ENCODE data around the gene RBM11. TPM values are rescaled to one million over a fixed set of nuclear protein-coding genes. Genes with fewer than 3 reads are reported as not detected.

Gene RBM11
- total and polyA plus RNA-seq, 2 of the 8 experiments (the other 6 are each of a cell fraction or from before 2014, with no cell fraction given): 3.9 to 10.1 TPM

DNA sequence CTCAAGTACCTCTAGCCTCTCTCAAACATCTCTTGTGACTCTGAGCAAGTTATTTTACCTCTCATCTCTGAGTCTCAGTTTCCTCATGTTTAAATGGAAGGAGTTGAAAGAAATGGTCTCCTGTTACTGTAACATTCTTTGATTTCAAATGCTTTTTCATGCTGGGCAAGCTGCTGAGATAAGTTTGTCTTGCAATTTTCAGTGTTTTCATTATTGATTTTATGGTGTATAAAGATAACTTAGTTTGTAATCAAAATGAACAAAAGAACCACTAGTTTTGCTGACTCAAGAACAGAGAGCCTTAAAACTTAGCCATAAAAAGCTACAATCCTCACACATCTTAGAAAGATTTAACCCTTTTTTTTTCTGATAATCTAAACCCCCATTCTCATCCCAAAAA is 9.7 kb upstream of the RBM11 start:
- no peaks in the 10 kb centered on the region for H3K79me2 ChIP-seq (ENCODE audit: control insufficient read depth in 1 of 2, insufficient read depth in 2 of 2, low read length in 2 of 2)
- no peaks in the 10 kb centered on the region for H3K4me1 ChIP-seq (replicated peaks in 1 of 4; ENCODE audit: control insufficient read depth in 3 of 4, insufficient read depth in 4 of 4, low read length in 3 of 4)
- no peak overlapping the region for H4K91ac ChIP-seq (replicated peaks; ENCODE audit: insufficient read length, low read length)
- H4K5ac ChIP-seq (ENCODE audit: insufficient read length, low read depth, low read length): no peak overlapping the region
- no peak for FAIRE-seq
- no peaks in the 10 kb centered on the region for H3K27me3 ChIP-seq (replicated peaks in 1 of 4; ENCODE audit: control insufficient read depth in 3 of 4, extremely low read depth in 1 of 4, insufficient read depth in 3 of 4, low read length in 3 of 4)
- DNase-seq (ENCODE audit: low read depth in 1 of 2, low spot score in 2 of 2): no peak
- H3K9me3 ChIP-seq (ENCODE audit: insufficient read depth in 2 of 2, low read depth in 1 of 2, low read length in 1 of 2): no peaks in the 10 kb centered on the region
- H3K23me2 ChIP-seq (ENCODE audit: low read depth, low read length): no peaks in the 10 kb centered on the region
- peak overlapping the region; percentile 3; the same call in 1 of the 2 replicates for H2AFZ ChIP-seq (ENCODE audit: low read length)
- no peaks in the 10 kb centered on the region for H3K79me1 ChIP-seq (ENCODE audit: low read depth, low read length)
- no peak overlapping the region for H2BK20ac ChIP-seq (ENCODE audit: low read length)
- H2BK15ac ChIP-seq (ENCODE audit: low read length): no peak overlapping the region
- no peak overlapping the region for H3K56ac ChIP-seq (replicated peaks; ENCODE audit: insufficient read length, low read depth, low read length)
- H3K36me3 ChIP-seq (ENCODE audit: control insufficient read depth in 2 of 4, insufficient read depth in 4 of 4, low read length in 3 of 4): no peaks in the 10 kb centered on the region
- H3K9ac ChIP-seq (replicated peaks in 1 of 4; ENCODE audit: extremely low read depth in 1 of 4, low read depth in 3 of 4, low read length in 3 of 4): no peak overlapping the region
- no peak overlapping the region for H3K23ac ChIP-seq (ENCODE audit: insufficient read length)
- no peaks in the 10 kb centered on the region for H4K20me1 ChIP-seq (replicated peaks in 1 of 2; ENCODE audit: control insufficient read depth in 1 of 2, insufficient read depth in 2 of 2, low read length in 2 of 2)
- H2AK5ac ChIP-seq (ENCODE audit: low read depth, low read length): no peak overlapping the region
- no peak overlapping the region for H3K4me2 ChIP-seq (ENCODE audit: insufficient read depth in 1 of 2, low read depth in 2 of 2, low read length in 2 of 2)
- H2BK12ac ChIP-seq (ENCODE audit: low read depth, low read length): no peak overlapping the region
- POLR2A ChIA-PET (ENCODE audit: partially characterized antibody): no interaction called here
- H2BK5ac ChIP-seq (ENCODE audit: low read depth, low read length): no peak overlapping the region
- no peak overlapping the region for H3K18ac ChIP-seq (ENCODE audit: extremely low read depth, low read length)
- H3K4ac ChIP-seq (replicated peaks; ENCODE audit: insufficient read length, low read depth, low read length): no peak overlapping the region
- H3K14ac ChIP-seq (ENCODE audit: insufficient read length): no peak overlapping the region
- H3K27ac ChIP-seq (ENCODE audit: low read depth, low read length): no peak overlapping the region
- H3K4me3 ChIP-seq (ENCODE audit: extremely low read depth in 1 of 4, insufficient read depth in 2 of 4, low read depth in 3 of 4, low read length in 4 of 4): no peak overlapping the region
- no peak overlapping the region for H4K8ac ChIP-seq (ENCODE audit: extremely low read depth, insufficient read depth, low read length)
- no peak overlapping the region for H2BK120ac ChIP-seq (replicated peaks; ENCODE audit: low read depth, low read length)
- CTCF ChIA-PET (ENCODE audit: partially characterized antibody): interaction anchor here (1.9 kb wide), 1 partner anchor 10 kb away, joined by 5 read pairs; the partner anchor contains the start of gene RBM11
- TF ChIP-seq CTBP2 (IDR thresholded peaks at IDR 0.05; ENCODE audit: borderline replicate concordance, insufficient read depth, insufficient read length, low read length) (no peak), SP1 (IDR thresholded peaks at IDR 0.05; ENCODE audit: low read depth, low read length) (no peak), SUZ12 (IDR thresholded peaks at IDR 0.05; ENCODE audit: low read length) (no peak), BACH1 (IDR thresholded peaks at IDR 0.05; ENCODE audit: low read length) (no peak), HDAC2 (IDR thresholded peaks at IDR 0.05; ENCODE audit: borderline replicate concordance in 1 of 2, low read depth in 2 of 2, low read length in 2 of 2) (no peak), CBX5 (IDR thresholded peaks at IDR 0.05; ENCODE audit: low read depth, low read length) (no peak), MAFK (IDR thresholded peaks at IDR 0.05; ENCODE audit: low read depth, low read length) (no peak), FOSL1 (IDR thresholded peaks at IDR 0.05; ENCODE audit: insufficient read depth, low read depth, low read length) (no peak), POU5F1 (IDR thresholded peaks at IDR 0.05; ENCODE audit: low read depth, low read length) (no peak), SP2 (IDR thresholded peaks at IDR 0.05; ENCODE audit: low read length) (no peak), GABPA (IDR thresholded peaks at IDR 0.05; ENCODE audit: borderline replicate concordance, insufficient read depth, low read length) (no peak), ASH2L (IDR thresholded peaks at IDR 0.05; ENCODE audit: low read length) (no peak), TCF12 (IDR thresholded peaks at IDR 0.05; ENCODE audit: low read depth, low read length) (no peak)
- TF ChIP-seq, protein P1, sequence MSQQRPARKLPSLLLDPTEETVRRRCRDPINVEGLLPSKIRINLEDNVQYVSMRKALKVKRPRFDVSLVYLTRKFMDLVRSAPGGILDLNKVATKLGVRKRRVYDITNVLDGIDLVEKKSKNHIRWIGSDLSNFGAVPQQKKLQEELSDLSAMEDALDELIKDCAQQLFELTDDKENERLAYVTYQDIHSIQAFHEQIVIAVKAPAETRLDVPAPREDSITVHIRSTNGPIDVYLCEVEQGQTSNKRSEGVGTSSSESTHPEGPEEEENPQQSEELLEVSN (IDR thresholded peaks at IDR 0.05): no peak
- TF ChIP-seq, protein P2, sequence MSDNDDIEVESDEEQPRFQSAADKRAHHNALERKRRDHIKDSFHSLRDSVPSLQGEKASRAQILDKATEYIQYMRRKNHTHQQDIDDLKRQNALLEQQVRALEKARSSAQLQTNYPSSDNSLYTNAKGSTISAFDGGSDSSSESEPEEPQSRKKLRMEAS (IDR thresholded peaks at IDR 0.05): no peak
